HG03064 (cell line): ENCODE data around the gene ARID3A.
"Not testable (repeated sequence)": the region's sequence is repeated elsewhere in the genome, so short reads cannot be mapped to it uniquely, and the experiment has no call there.

Experiments
- ATAC-seq: cut with Tn5 transposase; IDR thresholded peaks from one replicate; pipeline ENCODE4 v1.9.1; 2021; ENCODE audit warnings: low read depth; ENCODE audit not compliant: unreplicated experiment

The ARID3A gene

GRCh38 chr19:1012334-1012733 is 86.5 kb downstream of the ARID3A start:
- ATAC-seq = no peak

- no peak for ATAC-seq
Observed at GRCh38 chr19:1013218-1013617, 87.4 kb downstream of the ARID3A start.

GRCh38 chr19:1014161-1015060 is 88.6 kb downstream of the ARID3A start:
- no peak for ATAC-seq

- ATAC-seq = no peak
Observed at GRCh38 chr19:1015061-1015781, 89.4 kb downstream of the ARID3A start.

- ATAC-seq = no peak
Observed at GRCh38 chr19:1015782-1016646, 90.2 kb downstream of the ARID3A start.

GRCh38 chr19:1016647-1017114 is 90.8 kb downstream of the ARID3A start:
- no peak for ATAC-seq

GRCh38 chr19:1017115-1017905 is 91.5 kb downstream of the ARID3A start:
- no peak for ATAC-seq

GRCh38 chr19:1017906-1018305 is 92.1 kb downstream of the ARID3A start:
- ATAC-seq = no peak

- no peak for ATAC-seq
Observed at GRCh38 chr19:1018393-1018792, 92.6 kb downstream of the ARID3A start.

GRCh38 chr19:1018932-1019615 is 93.2 kb downstream of the ARID3A start:
- ATAC-seq = no peak

- ATAC-seq = no peak
Observed at GRCh38 chr19:1019616-1019961, 93.8 kb downstream of the ARID3A start.

- ATAC-seq = no peak
Observed at GRCh38 chr19:1019980-1020867, 94.4 kb downstream of the ARID3A start.

- ATAC-seq = peak; percentile 60
Observed at GRCh38 chr19:1020868-1021425, 95.1 kb downstream of the ARID3A start, which contains the start of gene TMEM259. TSS of gene TMEM259 (minus strand) at chr19:1021123. CDS start at chr19:1020996, 127 bp downstream.

GRCh38 chr19:1023883-1024188 is 98.0 kb downstream of the ARID3A start:
- ATAC-seq = not testable (repeated sequence)

GRCh38 chr19:1025080-1025479 is 99.2 kb downstream of the ARID3A start:
- ATAC-seq = not testable (repeated sequence)
